KMS-11 (cell line): ENCODE data around the gene TBC1D14.

ENCODE experiments used
- H2AFZ ChIP-seq: fragments of 200-600 bp; sonication (generic); 2 replicates; pipeline ENCODE4 v1.6.1; 2016; ENCODE audit warnings: antibody characterized with exemption, mixed run types, low read depth
- H3K27ac ChIP-seq: fragments of 200-600 bp; sonication (generic); 2 replicates; pipeline ENCODE4 v1.6.1; 2016; ENCODE audit warnings: mild to moderate bottlenecking, mixed run types
- H3K27me3 ChIP-seq: fragments of 200-600 bp; sonication (generic); 2 replicates; pipeline ENCODE4 v1.6.1; 2017; ENCODE audit warnings: mild to moderate bottlenecking, low read depth, mixed run types, moderate library complexity; ENCODE audit not compliant: insufficient read depth
- H3K36me3 ChIP-seq: fragments of 200-600 bp; sonication (generic); 2 replicates; pipeline ENCODE4 v1.6.1; 2017; ENCODE audit warnings: mild to moderate bottlenecking, mixed run types; ENCODE audit not compliant: insufficient read depth
- H3K4me1 ChIP-seq: fragments of 200-600 bp; sonication (generic); 2 replicates; pipeline ENCODE4 v1.6.1; 2016; ENCODE audit warnings: mild to moderate bottlenecking, low read depth, mixed run types; ENCODE audit not compliant: poor library complexity, severe bottlenecking
- H3K4me2 ChIP-seq: fragments of 200-600 bp; sonication (generic); 2 replicates; pipeline ENCODE4 v1.7.0; 2016; ENCODE audit warnings: mild to moderate bottlenecking, mixed run types
- H3K4me3 ChIP-seq: fragments of 200-600 bp; sonication (generic); IDR thresholded peaks from 2 replicates; pipeline ENCODE4 v1.6.1; 2017; ENCODE audit warnings: low read depth, low read length, mixed read lengths; ENCODE audit not compliant: insufficient read depth
- H3K79me2 ChIP-seq: fragments of 200-600 bp; sonication (generic); 2 replicates; pipeline ENCODE4 v1.6.1; 2016; ENCODE audit warnings: low read depth, mixed run types; ENCODE audit not compliant: insufficient read depth
- H3K9ac ChIP-seq: fragments of 200-600 bp; sonication (generic); 2 replicates; pipeline ENCODE4 v1.6.1; 2016; ENCODE audit warnings: mild to moderate bottlenecking, mixed run types
- H4K20me1 ChIP-seq: fragments of 200-600 bp; sonication (generic); 2 replicates; pipeline ENCODE4 v1.6.1; 2016; ENCODE audit warnings: mild to moderate bottlenecking, mixed run types; ENCODE audit not compliant: insufficient read depth
- CTCF ChIP-seq: fragments of 200-600 bp; sonication (generic); conservative IDR thresholded peaks from 2 replicates; pipeline ENCODE4 v1.6.1; 2017; ENCODE audit warnings: low read depth, mild to moderate bottlenecking, antibody characterized with exemption, low read length, moderate library complexity, mixed read lengths

Gene TBC1D14

GRCh38 chr4:7061815-7062214 is 152.2 kb downstream of the TBC1D14 start:
- Histone ChIP-seq H2AFZ (no peak overlapping the region), H3K4me3 (no peak overlapping the region), H3K36me3 (no peaks in the 10 kb centered on the region), H3K27ac (no peak overlapping the region), H3K79me2 (peaks cover 24% of the 10 kb centered on the region), H3K4me2 (no peak overlapping the region), H3K27me3 (no peaks in the 10 kb centered on the region), H3K9ac (no peak overlapping the region), H3K4me1 (peaks cover 37% of the 10 kb centered on the region), H4K20me1 (no peaks in the 10 kb centered on the region)
- no peak for TF ChIP-seq CTCF

DNA sequence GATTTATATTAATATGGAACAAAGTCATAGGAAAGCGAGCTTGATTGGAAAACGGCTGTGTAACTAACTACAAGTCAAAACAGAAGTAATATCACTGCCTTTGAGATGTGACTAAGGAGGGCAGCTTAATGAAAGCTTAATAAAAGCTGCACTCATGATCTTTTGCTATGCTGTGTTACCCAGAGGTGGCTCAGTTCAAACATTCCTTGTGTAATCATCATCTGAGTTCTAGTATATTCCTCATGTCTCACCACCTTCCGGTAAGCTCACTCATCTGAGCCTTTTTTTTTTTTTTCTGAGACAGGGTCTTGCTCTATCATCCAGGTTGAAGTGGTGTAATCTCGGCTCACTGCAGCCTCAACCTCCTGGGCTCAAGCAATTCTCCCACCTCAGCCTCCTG is 153.2 kb downstream of the TBC1D14 start:
- Histone ChIP-seq H3K27ac (no peak overlapping the region), H3K4me1 (peaks cover 30% of the 10 kb centered on the region), H3K36me3 (no peaks in the 10 kb centered on the region), H2AFZ (no peak overlapping the region), H3K79me2 (peaks cover 31% of the 10 kb centered on the region), H3K9ac (no peak overlapping the region), H3K4me3 (no peak overlapping the region), H3K27me3 (no peaks in the 10 kb centered on the region), H4K20me1 (no peaks in the 10 kb centered on the region), H3K4me2 (no peak overlapping the region)
- TF ChIP-seq CTCF, result no peak

DNA sequence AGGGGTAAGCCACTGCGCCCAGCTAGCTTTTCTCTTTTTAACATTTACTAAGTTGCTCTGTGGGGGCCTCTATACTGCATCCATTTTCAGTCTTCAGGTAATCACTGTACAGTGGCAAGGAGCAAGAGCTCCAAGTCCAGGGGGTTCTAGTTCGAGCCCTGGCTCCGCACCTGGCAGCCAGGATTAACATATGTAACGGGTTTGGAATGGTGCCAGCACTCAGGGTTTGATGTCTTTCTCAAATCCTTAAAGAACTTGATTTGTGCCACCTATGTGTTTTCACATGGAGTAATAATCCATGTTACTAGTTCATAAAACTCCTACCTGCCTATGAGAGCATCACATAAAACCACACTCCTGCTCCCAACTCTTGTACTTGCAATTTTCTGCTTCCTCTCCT is 153.7 kb downstream of the TBC1D14 start:
- H3K27ac ChIP-seq, result no peak overlapping the region
- no peaks in the 10 kb centered on the region for H3K36me3 ChIP-seq
- H3K4me3 ChIP-seq, result no peak overlapping the region
- no peak for TF ChIP-seq CTCF
- H2AFZ ChIP-seq, result no peak overlapping the region
- H3K4me1 ChIP-seq, result peaks cover 25% of the 10 kb centered on the region
- no peaks in the 10 kb centered on the region for H3K27me3 ChIP-seq
- no peak overlapping the region for H3K9ac ChIP-seq
- H3K79me2 ChIP-seq, result peaks cover 31% of the 10 kb centered on the region
- H3K4me2 ChIP-seq, result no peak overlapping the region
- no peaks in the 10 kb centered on the region for H4K20me1 ChIP-seq

DNA sequence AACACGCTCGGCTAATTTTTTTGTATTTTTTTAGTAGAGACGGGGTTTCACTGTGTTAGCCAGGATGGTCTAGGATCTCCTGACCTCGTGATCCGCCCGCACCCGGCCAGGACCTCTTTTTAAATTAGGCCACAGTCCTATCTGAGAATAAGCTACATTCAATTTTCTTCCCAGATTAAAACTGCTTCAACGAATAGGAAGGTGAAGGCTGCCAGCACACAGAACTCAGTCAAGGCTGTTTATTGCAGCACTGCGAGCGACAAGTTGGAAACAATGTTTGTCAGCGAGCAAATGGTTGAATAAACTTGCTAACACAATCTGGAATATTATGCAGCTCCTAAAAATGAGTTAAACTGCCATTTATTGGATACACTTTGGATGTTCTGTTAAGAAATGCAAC is 156.4 kb downstream of the TBC1D14 start:
- Histone ChIP-seq H2AFZ (no peak overlapping the region), H3K4me3 (no peak overlapping the region), H3K36me3 (no peaks in the 10 kb centered on the region), H3K79me2 (peaks cover 31% of the 10 kb centered on the region), H3K4me2 (peak overlapping the region; percentile 82; the same call in 1 of the 2 replicates), H4K20me1 (no peaks in the 10 kb centered on the region), H3K27ac (no peak overlapping the region), H3K27me3 (no peaks in the 10 kb centered on the region), H3K9ac (no peak overlapping the region), H3K4me1 (peaks cover 13% of the 10 kb centered on the region)
- no peak for TF ChIP-seq CTCF
